Coronary artery (tissue), 2 donors: ENCODE measurements around the gene NISCH.

Source experiments
- DNase-seq: peaks from one replicate; pipeline ENCODE4 v3.0.0-alpha.2; 2017; ENCODE audit warnings: low spot score
- H3K27ac ChIP-seq, 2 donors: fragments of 200-600 bp; sonication (generic); one replicate each; pipeline ENCODE4 v1.5.1; 2016 to 2019
- H3K4me3 ChIP-seq: fragments of 200-600 bp; sonication (generic); 2 replicates; pipeline ENCODE4 v1.5.1; 2016; ENCODE audit warnings: mild to moderate bottlenecking, moderate library complexity
- TF ChIP-seq, protein P1 (sequence below): fragments of 200-600 bp; sonication (generic); IDR thresholded peaks from one replicate; pipeline ENCODE4 v1.5.1; 2019; ENCODE audit warnings: antibody characterized with exemption

NISCH gene

DNA sequence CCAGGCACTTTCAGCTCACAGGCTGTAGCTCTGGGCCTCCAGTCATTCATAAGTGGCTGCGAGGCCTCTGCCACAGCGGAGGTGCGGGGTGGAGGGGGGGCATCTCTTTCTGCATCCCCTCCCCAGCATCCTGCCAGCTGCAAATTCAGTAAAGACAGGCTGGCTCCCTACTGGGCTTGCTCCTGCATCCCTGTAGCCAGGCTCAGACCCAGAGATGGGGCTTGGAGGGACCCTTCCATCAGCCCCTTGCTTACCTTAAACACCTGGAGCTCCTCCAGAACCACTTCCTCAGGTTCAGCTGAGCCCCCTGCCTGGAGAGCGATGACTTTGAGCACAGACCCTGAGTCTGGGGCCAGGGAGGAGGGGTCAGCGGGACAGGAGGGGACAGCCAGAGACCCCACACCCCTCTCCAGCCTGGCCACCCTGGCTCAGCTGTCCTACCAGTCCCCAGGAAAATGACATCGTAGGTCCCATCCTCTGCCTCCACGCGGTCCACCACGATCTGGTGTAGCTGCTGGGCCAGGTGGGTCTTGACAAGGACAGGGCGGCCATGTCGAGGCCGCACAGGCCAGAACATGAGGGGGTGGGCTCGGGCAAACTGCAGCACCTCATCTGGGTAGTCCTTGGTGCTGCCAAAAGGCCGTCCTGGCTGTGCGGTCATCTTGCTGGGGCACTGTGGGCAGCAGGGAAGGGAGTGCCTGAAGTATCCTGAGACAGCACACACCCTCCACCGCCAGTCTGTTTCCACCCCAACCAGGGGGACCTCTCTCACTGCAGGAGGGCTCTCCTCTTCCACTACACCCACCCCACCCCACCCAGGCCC, 15.8 kb upstream of the NISCH start:
- H3K27ac ChIP-seq, result no peak overlapping the region
- TF ChIP-seq, protein P1, sequence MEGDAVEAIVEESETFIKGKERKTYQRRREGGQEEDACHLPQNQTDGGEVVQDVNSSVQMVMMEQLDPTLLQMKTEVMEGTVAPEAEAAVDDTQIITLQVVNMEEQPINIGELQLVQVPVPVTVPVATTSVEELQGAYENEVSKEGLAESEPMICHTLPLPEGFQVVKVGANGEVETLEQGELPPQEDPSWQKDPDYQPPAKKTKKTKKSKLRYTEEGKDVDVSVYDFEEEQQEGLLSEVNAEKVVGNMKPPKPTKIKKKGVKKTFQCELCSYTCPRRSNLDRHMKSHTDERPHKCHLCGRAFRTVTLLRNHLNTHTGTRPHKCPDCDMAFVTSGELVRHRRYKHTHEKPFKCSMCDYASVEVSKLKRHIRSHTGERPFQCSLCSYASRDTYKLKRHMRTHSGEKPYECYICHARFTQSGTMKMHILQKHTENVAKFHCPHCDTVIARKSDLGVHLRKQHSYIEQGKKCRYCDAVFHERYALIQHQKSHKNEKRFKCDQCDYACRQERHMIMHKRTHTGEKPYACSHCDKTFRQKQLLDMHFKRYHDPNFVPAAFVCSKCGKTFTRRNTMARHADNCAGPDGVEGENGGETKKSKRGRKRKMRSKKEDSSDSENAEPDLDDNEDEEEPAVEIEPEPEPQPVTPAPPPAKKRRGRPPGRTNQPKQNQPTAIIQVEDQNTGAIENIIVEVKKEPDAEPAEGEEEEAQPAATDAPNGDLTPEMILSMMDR, result no peak
- no peak overlapping the region for H3K4me3 ChIP-seq
- peak; percentile 67 for DNase-seq

DNA sequence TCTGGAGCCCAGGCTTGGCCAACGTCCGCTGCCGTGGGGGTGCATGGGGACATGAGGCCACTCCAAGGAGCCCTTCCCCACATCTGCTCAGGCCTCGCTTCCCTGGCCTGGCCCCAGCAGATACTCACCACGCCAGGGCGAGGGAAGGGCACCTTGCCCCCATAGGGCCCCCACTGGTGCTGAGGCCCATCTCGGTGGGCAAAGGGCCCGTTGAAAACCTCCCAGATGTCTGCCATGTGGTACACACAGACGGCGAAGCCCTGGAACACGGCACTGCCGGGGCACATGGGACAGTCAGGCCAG, 15.2 kb upstream of the NISCH start:
- Histone ChIP-seq H3K27ac (no peak overlapping the region), H3K4me3 (no peak overlapping the region)
- no peak for DNase-seq
- TF ChIP-seq, protein P1, result no peak

DNA sequence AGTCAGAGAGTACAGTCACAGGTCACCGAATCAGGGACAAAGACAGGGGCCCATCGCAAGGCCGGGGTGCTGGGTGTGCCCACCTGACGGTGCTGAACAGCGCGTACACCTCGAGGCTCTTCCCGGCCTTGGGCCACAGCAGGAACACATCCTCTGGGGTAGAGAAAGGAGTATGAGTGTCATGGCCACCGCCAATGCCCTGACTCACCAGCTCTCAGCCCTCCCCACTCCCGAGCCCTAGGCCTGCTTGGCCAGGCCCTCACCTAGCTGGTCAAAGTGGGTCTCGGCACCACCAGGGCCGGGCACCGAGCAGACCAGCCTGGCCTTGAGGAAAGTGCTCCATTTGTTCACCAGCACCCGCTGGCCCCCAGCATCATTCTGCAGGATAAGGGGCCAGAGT, 14.7 kb upstream of the NISCH start:
- Histone ChIP-seq H3K27ac (peak overlapping the region in 1 of 2 donors; percentile 1), H3K4me3 (no peak overlapping the region)
- TF ChIP-seq, protein P1, result no peak
- DNase-seq, result no peak

DNA sequence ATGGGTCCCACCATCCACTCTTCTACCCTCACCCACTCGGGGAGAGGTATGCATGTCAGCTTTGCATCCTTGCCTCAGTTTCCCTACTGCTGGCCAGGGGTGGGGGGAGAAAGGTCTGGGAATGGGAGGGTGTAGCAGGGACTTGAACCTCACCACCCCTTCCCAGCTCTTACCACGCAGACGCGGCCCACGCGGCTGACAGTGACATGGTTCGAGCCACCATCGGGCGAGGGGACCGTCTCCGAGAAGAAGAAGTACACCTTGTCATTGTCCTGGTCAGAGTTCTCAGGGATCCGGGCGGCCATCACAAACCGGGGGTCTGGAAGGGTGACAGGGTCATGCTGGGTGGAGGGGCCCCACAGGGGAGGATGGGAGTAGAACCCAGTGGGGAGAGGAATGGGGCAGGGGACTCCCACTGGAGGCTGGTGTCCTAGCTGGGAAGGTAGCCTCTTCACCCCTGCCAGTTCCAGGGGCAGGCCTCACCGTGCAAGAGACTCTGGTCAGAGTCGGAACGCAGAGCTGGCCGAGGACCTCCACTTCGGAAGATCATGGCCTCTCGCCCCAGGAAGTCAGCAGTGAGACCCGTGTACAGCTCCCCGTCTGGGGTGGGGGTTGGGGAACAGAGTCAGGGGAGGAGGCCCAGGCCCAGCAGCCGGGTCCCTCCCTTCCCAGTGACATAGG, 14.2 kb upstream of the NISCH start:
- Histone ChIP-seq H3K4me3 (no peak overlapping the region), H3K27ac (peak overlapping the region in 1 of 2 donors; percentile 1)
- no peak for DNase-seq
- TF ChIP-seq, protein P1, result no peak

DNA sequence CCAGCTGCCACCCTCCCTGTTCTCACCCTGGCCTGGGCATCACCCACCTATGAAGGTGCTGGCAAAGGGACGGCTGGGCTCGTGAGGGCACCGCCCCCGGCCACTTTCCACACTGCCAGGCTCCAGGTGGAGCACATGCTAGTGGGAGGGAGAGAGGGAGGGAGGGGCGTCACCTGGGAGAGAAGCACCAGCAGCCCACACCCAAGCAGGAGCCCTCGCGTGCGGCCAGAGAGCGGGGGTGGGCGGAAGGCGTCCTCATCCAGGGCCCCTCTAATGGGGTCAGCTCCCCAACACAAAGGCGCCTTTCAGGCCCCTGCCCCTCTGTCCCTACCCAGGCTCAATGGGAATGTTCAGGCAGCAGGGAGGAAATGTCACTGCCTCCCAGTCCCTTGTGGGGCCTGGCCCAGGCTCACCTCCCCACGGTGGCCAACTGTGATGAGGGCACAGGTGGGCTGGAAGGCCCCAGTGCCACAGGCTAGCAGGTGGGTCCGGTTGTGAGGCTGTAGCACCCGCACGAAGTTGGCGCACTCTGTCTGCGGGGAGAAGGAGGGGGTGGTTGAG, 13.6 kb upstream of the NISCH start:
- TF ChIP-seq, protein P1, result no peak
- H3K27ac ChIP-seq, result peak overlapping the region in 1 of 2 donors; percentile 38
- DNase-seq, result no peak
- H3K4me3 ChIP-seq, result no peak overlapping the region

DNA sequence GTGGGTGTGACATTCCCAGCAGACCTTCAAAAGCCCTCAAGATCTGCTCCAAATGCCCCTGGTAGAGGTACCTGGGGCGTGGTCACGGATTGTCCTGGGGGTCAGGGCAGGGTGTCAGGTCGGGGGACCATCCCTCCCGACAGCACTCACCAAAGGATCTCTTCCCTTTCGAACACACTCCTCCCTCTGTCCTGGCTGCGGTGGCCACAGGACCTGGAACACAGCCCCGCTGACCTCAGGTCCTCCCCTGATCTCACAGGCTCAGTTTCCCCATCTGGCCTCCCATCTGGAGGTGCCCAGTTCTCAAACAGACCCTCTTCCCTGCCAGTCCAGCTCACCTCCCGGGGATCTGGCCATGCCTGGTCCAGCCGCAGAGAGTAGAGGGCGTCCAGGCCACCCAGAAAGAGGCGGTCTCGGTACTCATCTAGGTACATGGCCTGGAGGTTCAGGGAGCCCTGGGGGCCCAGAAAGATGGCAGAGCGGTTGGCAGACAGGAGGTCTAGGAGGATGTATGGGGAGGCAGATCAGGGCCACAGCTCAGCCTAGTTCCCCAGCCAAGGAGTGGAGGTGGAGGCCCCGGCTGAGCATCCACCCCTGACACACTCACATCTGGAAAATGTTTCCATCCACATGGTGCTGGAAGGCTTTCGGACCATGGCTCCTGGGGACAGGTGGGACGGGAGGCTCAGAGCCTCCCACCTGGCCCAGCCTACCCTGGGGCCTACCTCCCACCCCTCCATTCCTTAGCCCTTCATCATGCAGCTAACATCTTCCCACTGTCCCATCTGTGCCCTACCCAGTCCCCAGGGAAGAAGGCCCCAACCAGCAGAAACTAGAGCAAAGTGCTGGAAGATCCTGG, 12.8 kb upstream of the NISCH start:
- TF ChIP-seq, protein P1, result no peak
- peak overlapping the region in 1 of 2 donors; percentile 38 for H3K27ac ChIP-seq
- no peak for DNase-seq
- H3K4me3 ChIP-seq, result peak overlapping the region; percentile 47
